ENCODE results near the gene VWA5B1. TPM values are rescaled to one million over a fixed set of nuclear protein-coding genes. Genes with fewer than 3 reads are reported as not detected.
A peak's percentile ranks its signal among the peaks of the same experiment; 100 is the strongest.

VWA5B1 gene
- total RNA-seq, 2 donors from 2014 or later: 0.44 TPM; not detected in 1

DNA sequence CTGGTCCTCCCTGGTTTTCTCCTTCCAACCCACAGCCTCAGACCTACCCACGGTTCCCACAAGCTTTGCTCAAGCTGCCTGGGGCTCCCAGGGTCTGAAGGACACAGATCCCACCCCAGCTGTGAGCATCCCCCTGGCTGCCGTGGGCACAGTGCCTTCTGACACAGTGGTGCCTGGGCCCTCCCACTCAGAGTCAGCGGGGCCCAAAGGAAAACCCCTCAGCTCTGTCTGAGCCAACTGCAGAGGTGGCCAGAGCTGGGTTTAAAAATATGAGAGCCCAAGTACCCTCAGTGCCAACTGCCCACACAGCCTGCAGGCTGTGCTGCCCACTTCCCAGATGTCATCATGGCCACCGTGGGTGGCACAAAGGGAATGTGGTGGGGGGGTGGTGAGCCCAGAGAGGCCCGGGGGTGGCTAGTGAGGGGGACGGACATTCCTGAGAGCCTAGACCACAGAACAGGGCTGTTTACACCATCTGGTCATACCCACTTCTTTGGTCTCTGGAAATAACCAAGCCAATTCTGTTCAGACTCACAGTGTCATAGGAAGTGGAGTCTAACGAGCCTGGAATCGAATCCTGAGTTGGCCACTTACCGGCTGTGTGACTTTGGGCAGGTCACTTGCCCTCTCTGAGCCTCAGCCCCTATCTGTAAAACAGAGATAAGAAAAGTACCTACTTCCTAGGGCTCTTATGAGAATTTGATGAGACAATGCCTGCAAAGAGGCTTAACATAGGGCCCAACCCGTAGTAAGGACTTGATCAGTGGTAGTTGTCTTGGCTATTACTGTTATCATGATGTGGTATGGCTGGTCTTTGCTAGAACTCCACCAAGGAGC lies 109.9 kb downstream of the VWA5B1 start:
- Mint-ChIP-seq H3K4me3 (no peak overlapping the region), H3K36me3 (ENCODE audit: low read depth) (no peaks in the 10 kb centered on the region), H3K4me1 (peaks cover 28% of the 10 kb centered on the region), H3K27me3 (ENCODE audit: insufficient read depth) (peaks cover 99% of the 10 kb centered on the region), H3K27ac (no peak overlapping the region), H3K9me3 (peaks cover 6% of the 10 kb centered on the region)
- Histone ChIP-seq H3K36me3 (ENCODE audit: control insufficient read depth, insufficient read depth, low read length) (no peaks in the 10 kb centered on the region), H3K9me3 (ENCODE audit: control insufficient read depth, low read length) (no peaks in the 10 kb centered on the region), H3K4me3 (ENCODE audit: low read length) (no peak overlapping the region), H3K9ac (ENCODE audit: extremely low read depth, low read length, poor library complexity, severe bottlenecking) (no peak overlapping the region), H3K4me1 (ENCODE audit: control insufficient read depth, insufficient read depth, low read length) (peaks cover 7% of the 10 kb centered on the region), H3K27me3 (ENCODE audit: control insufficient read depth, insufficient read depth, low read length, poor library complexity, severe bottlenecking) (peaks cover 94% of the 10 kb centered on the region), H3K27ac (ENCODE audit: low read depth, low read length) (no peak overlapping the region)
- TF ChIP-seq, protein P1, sequence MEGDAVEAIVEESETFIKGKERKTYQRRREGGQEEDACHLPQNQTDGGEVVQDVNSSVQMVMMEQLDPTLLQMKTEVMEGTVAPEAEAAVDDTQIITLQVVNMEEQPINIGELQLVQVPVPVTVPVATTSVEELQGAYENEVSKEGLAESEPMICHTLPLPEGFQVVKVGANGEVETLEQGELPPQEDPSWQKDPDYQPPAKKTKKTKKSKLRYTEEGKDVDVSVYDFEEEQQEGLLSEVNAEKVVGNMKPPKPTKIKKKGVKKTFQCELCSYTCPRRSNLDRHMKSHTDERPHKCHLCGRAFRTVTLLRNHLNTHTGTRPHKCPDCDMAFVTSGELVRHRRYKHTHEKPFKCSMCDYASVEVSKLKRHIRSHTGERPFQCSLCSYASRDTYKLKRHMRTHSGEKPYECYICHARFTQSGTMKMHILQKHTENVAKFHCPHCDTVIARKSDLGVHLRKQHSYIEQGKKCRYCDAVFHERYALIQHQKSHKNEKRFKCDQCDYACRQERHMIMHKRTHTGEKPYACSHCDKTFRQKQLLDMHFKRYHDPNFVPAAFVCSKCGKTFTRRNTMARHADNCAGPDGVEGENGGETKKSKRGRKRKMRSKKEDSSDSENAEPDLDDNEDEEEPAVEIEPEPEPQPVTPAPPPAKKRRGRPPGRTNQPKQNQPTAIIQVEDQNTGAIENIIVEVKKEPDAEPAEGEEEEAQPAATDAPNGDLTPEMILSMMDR (conservative IDR thresholded peaks at IDR 0.05): no peak
- DNase-seq: peak; percentile 44
- WGBS, 2 experiments (ENCODE audit: insufficient coverage in 1 of 2, insufficient read length in 1 of 2): 63 to 68% methylated on average over 7 to 10 of the region's 10 CpGs

DNA sequence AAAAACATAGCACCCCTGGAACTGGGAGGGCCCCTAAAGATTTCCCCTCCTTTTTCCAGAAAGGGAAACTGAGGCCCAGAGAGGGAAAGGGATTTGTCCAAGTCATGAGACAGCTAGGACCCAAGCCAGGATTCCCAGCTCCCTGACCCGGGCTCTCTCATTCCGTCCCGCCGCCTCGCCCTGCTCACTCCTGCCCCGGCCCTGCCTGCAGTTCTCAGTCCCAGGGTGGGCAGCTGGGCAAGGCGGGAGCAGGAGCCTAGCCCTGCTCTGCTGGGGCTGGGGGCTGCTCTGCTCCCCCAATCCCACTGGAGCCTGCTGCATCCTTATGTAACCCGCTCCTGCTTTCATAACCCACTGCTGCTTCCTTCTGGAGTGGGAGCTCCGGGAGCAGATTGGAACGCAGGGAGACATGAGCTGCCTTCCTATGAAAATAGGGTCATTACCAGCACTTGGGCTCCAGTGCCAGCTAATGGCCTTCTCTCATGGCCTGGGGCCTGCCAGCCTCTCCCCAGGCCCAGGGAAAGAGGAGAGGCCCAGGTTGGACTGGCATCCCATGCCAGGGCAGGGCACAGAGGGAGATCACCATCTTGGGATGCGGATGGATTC lies 110.8 kb downstream of the VWA5B1 start:
- Mint-ChIP-seq H3K9me3 (no peaks in the 10 kb centered on the region), H3K4me3 (no peak overlapping the region), H3K4me1 (peaks cover 37% of the 10 kb centered on the region), H3K27me3 (ENCODE audit: insufficient read depth) (peaks cover 99% of the 10 kb centered on the region), H3K27ac (no peak overlapping the region), H3K36me3 (ENCODE audit: low read depth) (no peaks in the 10 kb centered on the region)
- Histone ChIP-seq H3K27ac (ENCODE audit: low read depth, low read length) (no peak overlapping the region), H3K4me1 (ENCODE audit: control insufficient read depth, insufficient read depth, low read length) (peaks cover 7% of the 10 kb centered on the region), H3K9ac (ENCODE audit: extremely low read depth, low read length, poor library complexity, severe bottlenecking) (no peak overlapping the region), H3K9me3 (ENCODE audit: control insufficient read depth, low read length) (no peaks in the 10 kb centered on the region), H3K36me3 (ENCODE audit: control insufficient read depth, insufficient read depth, low read length) (no peaks in the 10 kb centered on the region), H3K4me3 (ENCODE audit: low read length) (no peak overlapping the region), H3K27me3 (ENCODE audit: control insufficient read depth, insufficient read depth, low read length, poor library complexity, severe bottlenecking) (peaks cover 93% of the 10 kb centered on the region)
- WGBS, 2 experiments (ENCODE audit: insufficient coverage in 1 of 2, insufficient read length in 1 of 2): 93 to 95% methylated on average over 4 to 11 of the region's 11 CpGs
- peak; percentile 35 for DNase-seq
- TF ChIP-seq, protein P1 (conservative IDR thresholded peaks at IDR 0.05): no peak

DNA sequence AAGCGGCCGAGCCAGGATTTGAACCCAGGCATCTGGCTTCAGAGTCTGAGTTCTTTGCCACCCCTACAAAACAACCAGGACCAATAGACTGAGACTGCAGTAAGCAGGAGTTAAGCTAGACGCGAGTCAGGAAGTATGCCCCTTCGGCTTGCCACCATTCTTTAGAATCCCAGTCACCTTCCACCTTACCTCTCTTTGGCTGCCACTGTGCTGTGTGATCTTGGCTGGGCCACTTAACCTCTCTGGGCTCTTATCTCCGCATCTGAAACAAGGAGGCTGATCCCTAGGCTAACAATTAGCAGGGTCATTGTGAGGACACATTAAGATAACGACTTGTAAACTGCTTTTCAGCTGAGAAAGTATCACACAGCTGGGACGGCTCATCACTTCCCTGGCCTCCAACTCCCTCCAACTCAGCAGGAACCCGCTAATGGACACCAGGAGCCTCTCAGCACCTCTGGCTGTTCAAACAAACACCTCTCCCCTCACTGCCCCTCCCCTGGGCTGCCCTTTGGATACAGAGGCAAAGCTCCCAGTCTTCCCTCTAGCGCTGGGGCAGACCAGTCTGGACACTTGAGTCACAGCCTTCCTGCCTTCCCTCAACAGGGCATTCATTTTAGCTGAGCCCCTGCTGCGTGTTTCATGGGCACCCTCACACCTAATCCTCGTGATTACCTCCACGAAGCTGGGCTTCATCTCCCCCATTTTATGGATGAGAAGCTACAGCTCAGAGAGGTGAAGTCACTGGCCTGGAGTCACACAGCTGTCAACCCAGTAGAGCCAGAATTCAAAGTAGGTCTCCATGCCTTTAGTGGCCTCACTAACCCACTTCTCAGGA lies 112.1 kb downstream of the VWA5B1 start:
- WGBS, 2 experiments (ENCODE audit: insufficient coverage in 1 of 2, insufficient read length in 1 of 2): 34 to 44% methylated on average over 11 to 13 of the region's 13 CpGs
- peaks cover 41% of the 10 kb centered on the region for H3K4me1 Mint-ChIP-seq
- no peaks in the 10 kb centered on the region for H3K36me3 Mint-ChIP-seq (ENCODE audit: low read depth)
- H3K27ac Mint-ChIP-seq: no peak overlapping the region
- H3K27me3 Mint-ChIP-seq (ENCODE audit: insufficient read depth): peaks cover 99% of the 10 kb centered on the region
- Histone ChIP-seq H3K9ac (ENCODE audit: extremely low read depth, low read length, poor library complexity, severe bottlenecking) (no peak overlapping the region), H3K36me3 (ENCODE audit: control insufficient read depth, insufficient read depth, low read length) (no peaks in the 10 kb centered on the region), H3K4me3 (ENCODE audit: low read length) (no peak overlapping the region), H3K27ac (ENCODE audit: low read depth, low read length) (no peak overlapping the region), H3K27me3 (ENCODE audit: control insufficient read depth, insufficient read depth, low read length, poor library complexity, severe bottlenecking) (peaks cover 94% of the 10 kb centered on the region), H3K9me3 (ENCODE audit: control insufficient read depth, low read length) (no peaks in the 10 kb centered on the region), H3K4me1 (ENCODE audit: control insufficient read depth, insufficient read depth, low read length) (peaks cover 7% of the 10 kb centered on the region)
- peak; percentile 94 for DNase-seq
- H3K4me3 Mint-ChIP-seq: no peak overlapping the region
- TF ChIP-seq, protein P1 (conservative IDR thresholded peaks at IDR 0.05): peak; percentile 54
- H3K9me3 Mint-ChIP-seq: no peaks in the 10 kb centered on the region
